ENCODE results near the gene BDKRB1.

The BDKRB1 gene

GRCh38 chr14:96261053-96261452 is 5.0 kb downstream of the BDKRB1 start:
- no peak for DNase-seq (ENCODE audit: low read depth in 2 of 2)

GRCh38 chr14:96261772-96262655 is 6.0 kb downstream of the BDKRB1 start:
- no peak for DNase-seq (ENCODE audit: low read depth in 2 of 2)

- no peak for DNase-seq (ENCODE audit: low read depth in 2 of 2)
Observed at GRCh38 chr14:96263347-96264199, 7.6 kb downstream of the BDKRB1 start.

- DNase-seq (ENCODE audit: low read depth in 2 of 2): no peak
Observed at GRCh38 chr14:96264200-96264553, 8.2 kb downstream of the BDKRB1 start.

GRCh38 chr14:96264853-96265252 is 8.8 kb downstream of the BDKRB1 start:
- no peak for DNase-seq (ENCODE audit: low read depth in 2 of 2)

GRCh38 chr14:96265383-96266095 is 9.5 kb downstream of the BDKRB1 start:
- no peak for DNase-seq (ENCODE audit: low read depth in 2 of 2)

GRCh38 chr14:96267336-96267735 is 11.3 kb downstream of the BDKRB1 start:
- no peak for DNase-seq (ENCODE audit: low read depth in 2 of 2)

- no peak for DNase-seq (ENCODE audit: low read depth in 2 of 2)
Observed at GRCh38 chr14:96267916-96268315, 11.9 kb downstream of the BDKRB1 start.

GRCh38 chr14:96268431-96269358 is 12.7 kb downstream of the BDKRB1 start:
- DNase-seq (ENCODE audit: low read depth in 2 of 2): no peak

GRCh38 chr14:96269359-96269710 is 13.3 kb downstream of the BDKRB1 start:
- no peak for DNase-seq (ENCODE audit: low read depth in 2 of 2)

GRCh38 chr14:96270565-96271420 is 14.8 kb downstream of the BDKRB1 start:
- DNase-seq (ENCODE audit: low read depth in 2 of 2): no peak

GRCh38 chr14:96271421-96271762 is 15.4 kb downstream of the BDKRB1 start:
- DNase-seq (ENCODE audit: low read depth in 2 of 2): no peak

- no peak for DNase-seq (ENCODE audit: low read depth in 2 of 2)
Observed at GRCh38 chr14:96272777-96273473, 16.9 kb downstream of the BDKRB1 start.

GRCh38 chr14:96273629-96274028 is 17.6 kb downstream of the BDKRB1 start:
- no peak for DNase-seq (ENCODE audit: low read depth in 2 of 2)

- no peak for DNase-seq (ENCODE audit: low read depth in 2 of 2)
Observed at GRCh38 chr14:96274122-96274521, 18.1 kb downstream of the BDKRB1 start.

- no peak for DNase-seq (ENCODE audit: low read depth in 2 of 2)
Observed at GRCh38 chr14:96274543-96274942, 18.5 kb downstream of the BDKRB1 start.

GRCh38 chr14:96275177-96276112 is 19.4 kb downstream of the BDKRB1 start:
- peak; percentile 5 to 20 for DNase-seq (ENCODE audit: low read depth in 2 of 2)

- DNase-seq (ENCODE audit: low read depth in 2 of 2): no peak
Observed at GRCh38 chr14:96277890-96278289, 21.9 kb downstream of the BDKRB1 start.

GRCh38 chr14:96279564-96279963 is 23.6 kb downstream of the BDKRB1 start:
- DNase-seq (ENCODE audit: low read depth in 2 of 2): no peak

All from stimulated activated CD8-positive, alpha-beta memory T cell treated with anti-CD3 and anti-CD28 coated beads, Interleukin-15, amount 100 ng/mL, for 4 hours (primary cell).